WTC11 (cell line): ENCODE results near the gene ETF1. TPM values are rescaled to one million over a fixed set of nuclear protein-coding genes. Genes with fewer than 3 reads are reported as not detected.

ENCODE experiments used
- ATAC-seq: fragments of 200-7000 bp; cut with Tn5 transposase; 2 replicates; pipeline ENCODE4 v1.10.0; 2021; ENCODE audit warnings: mild to moderate bottlenecking, moderate library complexity
- CTCF ChIA-PET: fragments of 300-600 bp; sonication (Branson Sonifier 250); formaldehyde crosslinking; loops from one replicate; lab custom pipeline; 2021; ENCODE audit warnings: antibody characterized with exemption; lab: Charles Lee
- POLR2A ChIA-PET: fragments of 350-600 bp; sonication (Branson Sonifier 250); formaldehyde crosslinking; loops from one replicate; lab custom pipeline; 2021; ENCODE audit warnings: antibody characterized with exemption; lab: Charles Lee
- DNase-seq: peaks from one replicate; pipeline ENCODE4 v3.0.0; 2021; ENCODE audit warnings: low spot score
- H3K27ac Mint-ChIP-seq: 2 replicates; pipeline ENCODE4 v1.8.0; 2021; ENCODE audit warnings: mixed read lengths
- H3K27me3 Mint-ChIP-seq: 2 replicates; pipeline ENCODE4 v1.8.0; 2021; ENCODE audit warnings: low read depth, mild to moderate bottlenecking, moderate library complexity, mixed read lengths
- H3K36me3 Mint-ChIP-seq: 2 replicates; pipeline ENCODE4 v1.8.0; 2021; ENCODE audit warnings: mixed read lengths
- H3K4me1 Mint-ChIP-seq: 2 replicates; pipeline ENCODE4 v1.8.0; 2022; ENCODE audit warnings: mixed read lengths
- H3K4me3 Mint-ChIP-seq: 2 replicates; pipeline ENCODE4 v1.8.0; 2021; ENCODE audit warnings: mild to moderate bottlenecking, moderate library complexity, mixed read lengths
- H3K9me3 Mint-ChIP-seq: 2 replicates; pipeline ENCODE4 v1.8.0; 2021; ENCODE audit warnings: mixed read lengths
- CREB1 ChIP-seq: sonication (generic); formaldehyde crosslinking; IDR thresholded peaks from 2 replicates; pipeline ENCODE4 v1.8.0; 2023; ENCODE audit warnings: mild to moderate bottlenecking, missing genetic modification reagents
- CREM ChIP-seq: sonication (generic); formaldehyde crosslinking; IDR thresholded peaks from 2 replicates; pipeline ENCODE4 v1.8.1; 2022; ENCODE audit warnings: mild to moderate bottlenecking, missing genetic modification reagents, moderate library complexity
- E2F1 ChIP-seq: sonication (generic); formaldehyde crosslinking; IDR thresholded peaks from 2 replicates; pipeline ENCODE4 v1.8.0; 2022; ENCODE audit warnings: mild to moderate bottlenecking, missing genetic modification reagents
- FOXK1 ChIP-seq: sonication (generic); formaldehyde crosslinking; IDR thresholded peaks from 2 replicates; pipeline ENCODE4 v1.8.0; 2022; ENCODE audit warnings: mild to moderate bottlenecking, moderate library complexity, missing genetic modification reagents
- FOXP1 ChIP-seq: sonication (generic); formaldehyde crosslinking; IDR thresholded peaks from 2 replicates; pipeline ENCODE4 v1.8.0; 2022; ENCODE audit warnings: missing genetic modification reagents, mild to moderate bottlenecking, moderate library complexity, borderline replicate concordance
- GRHL2 ChIP-seq: fragments of 250-450 bp; sonication (Bioruptor Pico); IDR thresholded peaks from 2 replicates; pipeline ENCODE4 v1.8.0; 2022; ENCODE audit warnings: mild to moderate bottlenecking, moderate library complexity; ENCODE audit not compliant: insufficient replicate concordance, severe bottlenecking
- HMGXB4 ChIP-seq: sonication (generic); formaldehyde crosslinking; IDR thresholded peaks from 2 replicates; pipeline ENCODE4 v1.8.1; 2023; ENCODE audit warnings: mild to moderate bottlenecking, moderate library complexity, missing genetic modification reagents
- JAZF1 ChIP-seq: fragments of 250-450 bp; sonication (Bioruptor Pico); IDR thresholded peaks from 2 replicates; pipeline ENCODE4 v1.9.0; 2021; ENCODE audit warnings: moderate library complexity, mild to moderate bottlenecking, inconsistent platforms
- JUN ChIP-seq: sonication (generic); formaldehyde crosslinking; IDR thresholded peaks from 2 replicates; pipeline ENCODE4 v1.8.0; 2023; ENCODE audit warnings: mild to moderate bottlenecking, missing genetic modification reagents
- MAX ChIP-seq: sonication (generic); formaldehyde crosslinking; IDR thresholded peaks from 2 replicates; pipeline ENCODE4 v1.8.0; 2022; ENCODE audit warnings: mild to moderate bottlenecking, missing genetic modification reagents
- NFE2L1 ChIP-seq: sonication (generic); formaldehyde crosslinking; IDR thresholded peaks from 2 replicates; pipeline ENCODE4 v1.8.1; 2023; ENCODE audit warnings: missing genetic modification reagents
- NR3C1 ChIP-seq: sonication (generic); formaldehyde crosslinking; conservative IDR thresholded peaks from 2 replicates; pipeline ENCODE4 v1.8.1; 2023; ENCODE audit warnings: low read depth, mild to moderate bottlenecking, missing genetic modification reagents
- PREB ChIP-seq: sonication (generic); formaldehyde crosslinking; IDR thresholded peaks from 2 replicates; pipeline ENCODE4 v1.8.1; 2022; ENCODE audit warnings: mild to moderate bottlenecking, missing genetic modification reagents, moderate library complexity, borderline replicate concordance
- RELA ChIP-seq: sonication (generic); formaldehyde crosslinking; IDR thresholded peaks from 2 replicates; pipeline ENCODE4 v1.8.1; 2022; ENCODE audit warnings: missing genetic modification reagents, mild to moderate bottlenecking, borderline replicate concordance
- SP1 ChIP-seq: sonication (generic); formaldehyde crosslinking; conservative IDR thresholded peaks from 2 replicates; pipeline ENCODE4 v1.8.1; 2022; ENCODE audit warnings: missing genetic modification reagents
- USF1 ChIP-seq: sonication (generic); formaldehyde crosslinking; IDR thresholded peaks from 2 replicates; pipeline ENCODE4 v1.8.0; 2022; ENCODE audit warnings: mild to moderate bottlenecking, missing genetic modification reagents
- USF2 ChIP-seq: sonication (generic); formaldehyde crosslinking; IDR thresholded peaks from 2 replicates; pipeline ENCODE4 v1.8.1; 2023; ENCODE audit warnings: mild to moderate bottlenecking, missing genetic modification reagents, moderate library complexity
- ZNF219 ChIP-seq: sonication (generic); formaldehyde crosslinking; IDR thresholded peaks from 2 replicates; pipeline ENCODE4 v1.8.0; 2023; ENCODE audit warnings: missing genetic modification reagents, mild to moderate bottlenecking, borderline replicate concordance
- ZNF232 ChIP-seq: sonication (generic); formaldehyde crosslinking; IDR thresholded peaks from 2 replicates; pipeline ENCODE4 v1.8.0; 2022; ENCODE audit warnings: mild to moderate bottlenecking, missing genetic modification reagents
- total RNA-seq: library from RNA; stranded (reverse); gene quantifications from 3 replicates; pipeline ENCODE4 v1.2.3, GENCODE V29; 2021
- TF ChIP-seq, protein P1 (sequence below): sonication (generic); formaldehyde crosslinking; IDR thresholded peaks from 2 replicates; pipeline ENCODE4 v1.8.0; 2022; ENCODE audit warnings: missing genetic modification reagents

The ETF1 gene
- total RNA-seq, 1 experiment from 2014 or later, result 137 TPM

DNA sequence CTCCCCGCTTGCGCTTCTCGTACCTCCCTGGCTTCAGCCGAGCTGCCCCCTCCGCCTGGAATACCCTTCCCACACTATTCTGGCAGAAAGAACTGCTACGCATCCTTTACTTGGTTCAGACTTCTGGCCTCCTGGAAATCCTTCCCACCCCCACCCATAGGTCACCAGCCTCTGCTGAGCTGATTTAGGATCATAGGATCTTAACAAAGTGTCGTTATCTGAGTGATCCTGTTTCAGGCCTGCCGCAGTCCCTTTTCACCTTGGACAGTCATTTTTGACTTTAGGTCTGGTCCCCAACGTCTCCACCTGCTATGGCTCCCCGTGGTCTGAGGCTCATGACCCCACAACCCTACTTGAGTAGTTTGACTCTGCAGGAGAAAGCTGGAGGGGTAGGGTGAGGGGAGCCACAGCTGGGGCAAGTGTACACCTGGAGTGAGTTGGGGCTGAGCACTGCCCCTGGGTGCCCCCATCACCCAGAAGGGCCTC, 50.4 kb downstream of the ETF1 start:
- ChIA-PET POLR2A (interaction anchor here (2.5 kb wide), 1 partner anchor 27 kb away, joined by 22 read pairs; the partner anchor contains the start of gene EGR1), CTCF (interaction anchor here (1.1 to 2.8 kb wide), 5 partner anchors 10 to 140 kb away, joined by 3 to 19 read pairs (median 10); partner anchors contain the start of genes EGR1 and KDM3B)
- Mint-ChIP-seq H3K27ac (peak overlapping the region; percentile 92), H3K4me3 (peak overlapping the region; percentile 82), H3K4me1 (peaks cover 20% of the 10 kb centered on the region), H3K9me3 (no peaks in the 10 kb centered on the region), H3K27me3 (peaks cover 39% of the 10 kb centered on the region), H3K36me3 (no peaks in the 10 kb centered on the region)
- ATAC-seq (no peak), DNase-seq (no peak)
- no peak for TF ChIP-seq ZNF232 (CRISPR knock-in tag)
- TF ChIP-seq USF2 (CRISPR knock-in tag), result no peak
- TF ChIP-seq SP1 (CRISPR knock-in tag), result no peak
- no peak for TF ChIP-seq NFE2L1 (CRISPR knock-in tag)
- no peak for TF ChIP-seq RELA (CRISPR knock-in tag)
- TF ChIP-seq E2F1 (CRISPR knock-in tag), result no peak
- no peak for TF ChIP-seq CREB1 (CRISPR knock-in tag)

DNA sequence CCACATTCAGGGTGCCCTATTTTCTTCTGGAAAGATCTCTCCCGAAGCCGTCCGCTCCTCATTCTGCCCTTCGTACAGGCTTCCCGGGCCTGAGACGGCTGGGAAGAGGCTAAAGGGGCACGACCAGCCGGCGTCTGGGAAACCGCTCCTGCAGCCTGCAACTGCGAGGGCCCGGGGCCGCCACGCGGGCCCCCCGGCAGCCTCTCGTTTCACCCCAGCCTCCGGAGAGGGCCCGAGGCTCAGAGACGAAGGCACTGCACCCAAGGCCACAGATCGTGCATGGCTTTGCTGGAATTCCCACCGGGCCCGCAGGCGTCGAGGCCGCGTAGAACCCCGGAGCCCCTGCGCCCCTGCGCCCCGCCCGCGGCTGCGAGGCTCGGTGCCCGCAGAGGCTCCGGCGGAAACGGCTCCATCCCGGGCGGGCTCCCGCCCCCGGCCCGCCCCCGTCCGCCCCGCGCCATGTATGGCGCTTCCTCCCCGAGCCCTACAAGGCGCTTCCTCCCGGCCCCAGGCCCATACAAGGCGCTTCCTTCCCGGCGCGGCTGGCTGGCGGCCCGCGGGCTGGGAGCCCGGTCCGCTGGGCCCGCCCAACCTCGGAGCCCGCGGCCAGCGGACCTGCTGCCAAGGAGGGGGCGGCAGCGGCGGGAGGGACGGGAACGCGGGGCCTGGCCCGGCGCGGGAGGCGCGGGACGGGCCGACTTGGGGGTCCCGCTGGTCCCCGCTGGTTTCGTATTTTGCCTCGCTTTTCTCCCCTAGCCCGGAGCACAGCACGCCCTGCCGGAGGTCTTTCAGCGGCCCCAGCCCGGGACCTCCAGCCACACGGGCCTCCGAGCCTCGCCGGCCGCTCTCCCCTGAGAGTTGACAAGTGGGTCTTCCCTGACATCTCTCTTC, 51.1 kb downstream of the ETF1 start:
- peaks cover 39% of the 10 kb centered on the region for H3K27me3 Mint-ChIP-seq
- peak; percentile 73 for ATAC-seq
- H3K36me3 Mint-ChIP-seq, result no peaks in the 10 kb centered on the region
- ChIA-PET POLR2A (interaction anchor here (2.5 kb wide), 1 partner anchor 26 kb away, joined by 22 read pairs; the partner anchor contains the start of gene EGR1), CTCF (interaction anchor here (1.1 to 2.8 kb wide), 3 partner anchors 10 to 42 kb away, joined by 3 to 10 read pairs (median 10); partner anchors contain the start of gene EGR1)
- peak overlapping the region; percentile 82 for H3K4me3 Mint-ChIP-seq
- peak overlapping the region; percentile 92; the same call in 1 of the 2 replicates for H3K27ac Mint-ChIP-seq
- DNase-seq, result peak; percentile 76
- peaks cover 20% of the 10 kb centered on the region for H3K4me1 Mint-ChIP-seq
- no peaks in the 10 kb centered on the region for H3K9me3 Mint-ChIP-seq
- TF ChIP-seq ZNF219 (CRISPR knock-in tag) (no peak), HMGXB4 (peak; percentile 67), NR3C1 (CRISPR knock-in tag) (no peak), FOXP1 (0 out of 2 replicates have a peak, but pooled peaks have one; percentile 48), JAZF1 (CRISPR knock-in tag) (no peak), PREB (no peak), MAX (peak; percentile 76; the same call in 1 of the 2 replicates), USF2 (CRISPR knock-in tag) (no peak), JUN (CRISPR knock-in tag) (peak; percentile 54; the same call in 1 of the 2 replicates), GRHL2 (CRISPR knock-in tag) (no peak), CREM (peak; percentile 47; the same call in 1 of the 2 replicates), USF1 (CRISPR knock-in tag) (peak; percentile 33; the same call in 1 of the 2 replicates), FOXK1 (CRISPR knock-in tag) (peak; percentile 47)
- TF ChIP-seq, protein P1, sequence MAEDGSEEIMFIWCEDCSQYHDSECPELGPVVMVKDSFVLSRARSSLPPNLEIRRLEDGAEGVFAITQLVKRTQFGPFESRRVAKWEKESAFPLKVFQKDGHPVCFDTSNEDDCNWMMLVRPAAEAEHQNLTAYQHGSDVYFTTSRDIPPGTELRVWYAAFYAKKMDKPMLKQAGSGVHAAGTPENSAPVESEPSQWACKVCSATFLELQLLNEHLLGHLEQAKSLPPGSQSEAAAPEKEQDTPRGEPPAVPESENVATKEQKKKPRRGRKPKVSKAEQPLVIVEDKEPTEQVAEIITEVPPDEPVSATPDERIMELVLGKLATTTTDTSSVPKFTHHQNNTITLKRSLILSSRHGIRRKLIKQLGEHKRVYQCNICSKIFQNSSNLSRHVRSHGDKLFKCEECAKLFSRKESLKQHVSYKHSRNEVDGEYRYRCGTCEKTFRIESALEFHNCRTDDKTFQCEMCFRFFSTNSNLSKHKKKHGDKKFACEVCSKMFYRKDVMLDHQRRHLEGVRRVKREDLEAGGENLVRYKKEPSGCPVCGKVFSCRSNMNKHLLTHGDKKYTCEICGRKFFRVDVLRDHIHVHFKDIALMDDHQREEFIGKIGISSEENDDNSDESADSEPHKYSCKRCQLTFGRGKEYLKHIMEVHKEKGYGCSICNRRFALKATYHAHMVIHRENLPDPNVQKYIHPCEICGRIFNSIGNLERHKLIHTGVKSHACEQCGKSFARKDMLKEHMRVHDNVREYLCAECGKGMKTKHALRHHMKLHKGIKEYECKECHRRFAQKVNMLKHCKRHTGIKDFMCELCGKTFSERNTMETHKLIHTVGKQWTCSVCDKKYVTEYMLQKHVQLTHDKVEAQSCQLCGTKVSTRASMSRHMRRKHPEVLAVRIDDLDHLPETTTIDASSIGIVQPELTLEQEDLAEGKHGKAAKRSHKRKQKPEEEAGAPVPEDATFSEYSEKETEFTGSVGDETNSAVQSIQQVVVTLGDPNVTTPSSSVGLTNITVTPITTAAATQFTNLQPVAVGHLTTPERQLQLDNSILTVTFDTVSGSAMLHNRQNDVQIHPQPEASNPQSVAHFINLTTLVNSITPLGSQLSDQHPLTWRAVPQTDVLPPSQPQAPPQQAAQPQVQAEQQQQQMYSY, result no peak
